Natural killer cell (primary cell): ENCODE measurements around the gene PARD6G. TPM values are rescaled to one million over a fixed set of nuclear protein-coding genes. Genes with fewer than 3 reads are reported as not detected.

ENCODE experiments used
- ATAC-seq, 3 donors: fragments of 150-1000 bp in 2 of 3; fragments of 200-7000 bp in 1 of 3; cut with Tn5 transposase; 1 replicate in 1 of 3; 2 replicates in 2 of 3; pipeline ENCODE4 v1.10.0; 2021; ENCODE audit warnings: mild to moderate bottlenecking in 2 of 3, moderate library complexity in 2 of 3
- DNase-seq, 2 donors: peaks; one replicate each; pipeline versions ENCODE4 v3.0.0 to v3.0.0-alpha.2; 2013 to 2021; ENCODE audit warnings: mixed read lengths in 1 of 2
- H3K27ac ChIP-seq: one replicate; pipeline ENCODE4 v1.5.1; 2013; ENCODE audit warnings: mild to moderate bottlenecking, low read length
- H3K27me3 ChIP-seq: one replicate; pipeline ENCODE4 v1.6.1; 2013; ENCODE audit warnings: low read length; ENCODE audit not compliant: control insufficient read depth, insufficient read depth
- H3K36me3 ChIP-seq: one replicate; pipeline ENCODE4 v1.6.1; 2013; ENCODE audit warnings: low read length; ENCODE audit not compliant: control insufficient read depth, insufficient read depth
- H3K4me1 ChIP-seq: one replicate; pipeline ENCODE4 v1.6.1; 2013; ENCODE audit warnings: low read length; ENCODE audit not compliant: control insufficient read depth, insufficient read depth
- H3K4me3 ChIP-seq: one replicate; pipeline ENCODE4 v1.5.1; 2013; ENCODE audit warnings: low read length
- H3K9me3 ChIP-seq: one replicate; pipeline ENCODE4 v1.6.1; 2013; ENCODE audit warnings: low read length; ENCODE audit not compliant: control insufficient read depth, insufficient read depth
- H3K27ac Mint-ChIP-seq, 2 donors: one replicate each; pipeline ENCODE4 v1.8.0; 2022; ENCODE audit warnings: mild to moderate bottlenecking in 2 of 2, mixed read lengths in 2 of 2, moderate library complexity in 1 of 2
- H3K27me3 Mint-ChIP-seq, 2 donors: one replicate each; pipeline ENCODE4 v1.8.0; 2022; ENCODE audit warnings: low read depth in 2 of 2, mixed read lengths in 2 of 2
- H3K36me3 Mint-ChIP-seq: one replicate; pipeline ENCODE4 v1.8.0; 2022; ENCODE audit warnings: mixed read lengths
- H3K4me1 Mint-ChIP-seq, 2 donors: one replicate each; pipeline ENCODE4 v1.8.0; 2022; ENCODE audit warnings: mixed read lengths in 2 of 2
- H3K4me3 Mint-ChIP-seq: one replicate; pipeline ENCODE4 v1.8.0; 2022; ENCODE audit warnings: mild to moderate bottlenecking, moderate library complexity, mixed read lengths
- H3K9me3 Mint-ChIP-seq, 2 donors: one replicate each; pipeline ENCODE4 v1.8.0; 2022; ENCODE audit warnings: mixed read lengths in 2 of 2
- CTCF ChIP-seq: fragments of 200-600 bp; IDR thresholded peaks from one replicate; pipeline ENCODE4 v1.8.0; 2022; ENCODE audit warnings: antibody characterized with exemption
- WGBS: methylation state at CpG from one replicate; pipeline ENCODE4 v1.1.7; 2013; ENCODE audit warnings: missing lambda C conversion rate; ENCODE audit not compliant: insufficient coverage; 5-methylcytosine and 5-hydroxymethylcytosine counted together
- intact Hi-C: fragments of 100-400 bp; cut with micrococcal nuclease; formaldehyde crosslinking; loops from one replicate; pipeline ENCODE4 v1.14.2; 2022
- total RNA-seq, 4 donors: library from RNA; stranded (reverse); fragments of 120-200 nt in 1 of 4; gene quantifications; one replicate each; pipeline versions ENCODE4 v1.2.3 to v1.2.4, GENCODE V29; 2013 to 2022

The PARD6G gene
- total RNA-seq, 3 donors from 2014 or later (not counting 1 experiment from before 2014, with no cell fraction given): not detected

- Mint-ChIP-seq H3K4me3 (no peak overlapping the region), H3K27me3 (no peaks in the 10 kb centered on the region), H3K27ac (no peak overlapping the region), H3K4me1 (peaks cover 14 to 28% of the 10 kb centered on the region in 2 donors), H3K9me3 (no peaks in the 10 kb centered on the region), H3K36me3 (peaks cover 8% of the 10 kb centered on the region)
- H3K27me3 ChIP-seq: no peaks in the 10 kb centered on the region
- no peak for TF ChIP-seq CTCF
- intact Hi-C loops: no loop called here
- WGBS: 94% methylated on average over 3 of the region's 3 CpGs
- ATAC-seq: no peak
- DNase-seq: no peak
- H3K9me3 ChIP-seq: no peaks in the 10 kb centered on the region
- no peak overlapping the region for H3K27ac ChIP-seq
- H3K4me3 ChIP-seq: no peak overlapping the region
- peaks cover 35% of the 10 kb centered on the region for H3K36me3 ChIP-seq
- no peaks in the 10 kb centered on the region for H3K4me1 ChIP-seq
Observed at GRCh38 chr18:80132180-80132812, 115.0 kb downstream of the PARD6G start.

GRCh38 chr18:80130555-80130954 is 116.8 kb downstream of the PARD6G start:
- Histone ChIP-seq H3K4me3 (no peak overlapping the region), H3K27me3 (no peaks in the 10 kb centered on the region), H3K27ac (no peak overlapping the region), H3K36me3 (peaks cover 18% of the 10 kb centered on the region), H3K4me1 (peaks cover 4% of the 10 kb centered on the region), H3K9me3 (no peaks in the 10 kb centered on the region)
- DNase-seq (peak in 1 of 2 donors; percentile 12), ATAC-seq (no peak)
- H3K9me3 Mint-ChIP-seq: no peaks in the 10 kb centered on the region
- 100% methylated on average over 1 of the region's 5 CpGs for WGBS
- intact Hi-C loops: no loop called here
- no peaks in the 10 kb centered on the region for H3K27me3 Mint-ChIP-seq
- H3K4me1 Mint-ChIP-seq: peaks cover 30 to 37% of the 10 kb centered on the region in 2 donors
- no peak overlapping the region for H3K4me3 Mint-ChIP-seq
- H3K36me3 Mint-ChIP-seq: peaks cover 7% of the 10 kb centered on the region
- H3K27ac Mint-ChIP-seq: no peak overlapping the region
- no peak for TF ChIP-seq CTCF

- intact Hi-C loops: no loop called here
- no peak overlapping the region for H3K4me3 ChIP-seq
- Mint-ChIP-seq H3K4me1 (peaks cover 30 to 37% of the 10 kb centered on the region in 2 donors), H3K9me3 (no peaks in the 10 kb centered on the region), H3K4me3 (no peak overlapping the region), H3K27ac (no peak overlapping the region), H3K36me3 (peaks cover 7% of the 10 kb centered on the region), H3K27me3 (no peaks in the 10 kb centered on the region)
- no peaks in the 10 kb centered on the region for H3K27me3 ChIP-seq
- ATAC-seq (no peak), DNase-seq (no peak)
- H3K9me3 ChIP-seq: no peaks in the 10 kb centered on the region
- peaks cover 4% of the 10 kb centered on the region for H3K4me1 ChIP-seq
- no peak for TF ChIP-seq CTCF
- peaks cover 15% of the 10 kb centered on the region for H3K36me3 ChIP-seq
- WGBS: 95% methylated on average over 7 of the region's 7 CpGs
- no peak overlapping the region for H3K27ac ChIP-seq
Observed at GRCh38 chr18:80129672-80130367, 117.5 kb downstream of the PARD6G start.
